GM12878 (cell line): Measurements from ENCODE around the gene HTRA3. TPM values are rescaled to one million over a fixed set of nuclear protein-coding genes. Genes with fewer than 3 reads are reported as not detected.

Source experiments
- FOXK2 ChIP-seq: fragments of 450-650 bp; IDR thresholded peaks from 2 replicates; pipeline ENCODE4 v1.6.1; 2017; ENCODE audit warnings: mild to moderate bottlenecking, moderate library complexity
- TCF3 ChIP-seq: IDR thresholded peaks from 2 replicates; pipeline ENCODE4 v1.6.1; 2012; ENCODE audit warnings: low read depth, mild to moderate bottlenecking, low read length, borderline replicate concordance; ENCODE audit not compliant: insufficient read depth
- ZNF207 ChIP-seq: fragments of 450-650 bp; IDR thresholded peaks from 2 replicates; pipeline ENCODE4 v1.6.1; 2014; ENCODE audit warnings: antibody characterized with exemption, mild to moderate bottlenecking, borderline replicate concordance
- ZSCAN29 ChIP-seq: fragments of 450-650 bp; IDR thresholded peaks from 2 replicates; pipeline ENCODE4 v1.6.1; 2017; ENCODE audit warnings: mild to moderate bottlenecking, moderate library complexity
- polyA plus RNA-seq, 11 experiments: library from polyadenylated mRNA; depleted of rRNA in 4 of 11; unstranded in 6 of 11; stranded (reverse) in 5 of 11; fragments of >200 nt; fragmentation: Nextera tagmentation in 4 of 11; fragmentation: Illumina TruSeq in 1 of 11; extraction: Ambion mirVana in 4 of 11; extraction: Trizol in 1 of 11; gene quantifications; 1 replicate in 1 of 11; 2 replicates in 10 of 11; pipeline versions ENCODE4 v1.2.1 to v1.2.3, GENCODE V29; 2011 to 2016; ENCODE audit warnings: inconsistent platforms in 2 of 11, missing spikeins in 2 of 11, low read depth in 1 of 11
- total RNA-seq, 4 experiments: library from RNA; depleted of rRNA in 3 of 4; stranded (reverse); fragments of >200 nt in 3 of 4; fragmentation: Illumina TruSeq in 1 of 4; extraction: Trizol in 1 of 4; gene quantifications; 2 replicates each; pipeline versions ENCODE4 v1.2.1 to v1.2.3, GENCODE V29; 2013 to 2021
- TF ChIP-seq, protein P1 (sequence below): fragments of 450-650 bp; IDR thresholded peaks from 2 replicates; pipeline ENCODE4 v1.6.1; 2018; ENCODE audit warnings: borderline replicate concordance, mild to moderate bottlenecking; ENCODE audit not compliant: partially characterized antibody
- TF ChIP-seq, protein P2 (sequence below): fragments of 450-650 bp; IDR thresholded peaks from 2 replicates; pipeline ENCODE4 v1.6.1; 2016; ENCODE audit warnings: mild to moderate bottlenecking

The HTRA3 gene
- total and polyA plus RNA-seq, 10 of the 15 experiments (the other 5 are each of a cell fraction or from before 2014, with no cell fraction given): 0.04 to 1.2 (median 0.08) TPM; not detected in 7

DNA sequence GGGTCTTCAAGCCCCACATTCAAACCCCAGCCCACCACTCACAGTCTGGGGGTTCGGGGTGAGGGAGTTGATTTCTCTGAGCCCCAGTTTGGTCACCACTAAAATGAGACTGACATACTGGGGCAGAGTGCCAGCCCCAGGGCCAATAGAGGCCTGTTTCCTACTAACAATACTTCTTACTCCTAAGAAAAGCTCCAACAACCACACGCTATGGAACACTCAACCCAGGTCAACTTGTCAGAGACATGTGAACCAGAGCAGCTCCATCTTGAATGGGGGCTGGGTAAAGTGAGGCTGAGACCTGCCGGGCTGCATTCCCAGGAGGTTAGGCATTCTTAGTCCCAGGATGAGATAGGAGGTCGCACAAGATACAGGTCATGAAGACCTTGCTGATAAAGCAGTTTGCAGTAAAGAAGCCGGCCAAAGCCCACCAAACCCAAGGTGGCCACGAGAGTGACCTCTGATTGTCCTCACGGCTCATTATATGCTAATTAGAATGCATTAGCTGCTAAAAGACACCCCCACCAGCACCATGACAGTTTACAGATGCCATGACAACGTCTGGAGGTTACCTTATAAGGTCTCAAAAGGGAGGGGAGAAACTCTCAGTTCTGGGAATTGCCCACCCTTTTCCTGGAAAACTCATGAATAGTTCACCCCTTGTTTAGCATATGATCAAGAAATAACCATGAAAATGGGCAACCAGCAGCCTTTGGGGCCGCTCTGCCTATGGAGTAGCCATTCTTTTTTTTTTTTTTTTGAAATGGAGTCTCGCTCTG is 26.6 kb upstream of the HTRA3 start (continued):
- TF ChIP-seq FOXK2 (no peak), ZSCAN29 (no peak), TCF3 (no peak), ZNF207 (no peak)
- TF ChIP-seq, protein P1, sequence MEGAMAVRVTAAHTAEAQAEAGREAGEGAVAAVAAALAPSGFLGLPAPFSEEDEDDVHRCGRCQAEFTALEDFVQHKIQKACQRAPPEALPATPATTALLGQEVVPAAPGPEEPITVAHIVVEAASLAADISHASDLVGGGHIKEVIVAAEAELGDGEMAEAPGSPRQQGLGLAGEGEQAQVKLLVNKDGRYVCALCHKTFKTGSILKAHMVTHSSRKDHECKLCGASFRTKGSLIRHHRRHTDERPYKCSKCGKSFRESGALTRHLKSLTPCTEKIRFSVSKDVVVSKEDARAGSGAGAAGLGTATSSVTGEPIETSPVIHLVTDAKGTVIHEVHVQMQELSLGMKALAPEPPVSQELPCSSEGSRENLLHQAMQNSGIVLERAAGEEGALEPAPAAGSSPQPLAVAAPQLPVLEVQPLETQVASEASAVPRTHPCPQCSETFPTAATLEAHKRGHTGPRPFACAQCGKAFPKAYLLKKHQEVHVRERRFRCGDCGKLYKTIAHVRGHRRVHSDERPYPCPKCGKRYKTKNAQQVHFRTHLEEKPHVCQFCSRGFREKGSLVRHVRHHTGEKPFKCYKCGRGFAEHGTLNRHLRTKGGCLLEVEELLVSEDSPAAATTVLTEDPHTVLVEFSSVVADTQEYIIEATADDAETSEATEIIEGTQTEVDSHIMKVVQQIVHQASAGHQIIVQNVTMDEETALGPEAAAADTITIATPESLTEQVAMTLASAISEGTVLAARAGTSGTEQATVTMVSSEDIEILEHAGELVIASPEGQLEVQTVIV: no peak
- TF ChIP-seq, protein P2, sequence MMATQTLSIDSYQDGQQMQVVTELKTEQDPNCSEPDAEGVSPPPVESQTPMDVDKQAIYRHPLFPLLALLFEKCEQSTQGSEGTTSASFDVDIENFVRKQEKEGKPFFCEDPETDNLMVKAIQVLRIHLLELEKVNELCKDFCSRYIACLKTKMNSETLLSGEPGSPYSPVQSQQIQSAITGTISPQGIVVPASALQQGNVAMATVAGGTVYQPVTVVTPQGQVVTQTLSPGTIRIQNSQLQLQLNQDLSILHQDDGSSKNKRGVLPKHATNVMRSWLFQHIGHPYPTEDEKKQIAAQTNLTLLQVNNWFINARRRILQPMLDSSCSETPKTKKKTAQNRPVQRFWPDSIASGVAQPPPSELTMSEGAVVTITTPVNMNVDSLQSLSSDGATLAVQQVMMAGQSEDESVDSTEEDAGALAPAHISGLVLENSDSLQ: no peak
